Measurements from ENCODE around the gene KCTD16. TPM values are rescaled to one million over a fixed set of nuclear protein-coding genes. Genes with fewer than 3 reads are reported as not detected.

The KCTD16 gene
- total RNA-seq, 1 experiment from 2014 or later, result 0.64 TPM

DNA sequence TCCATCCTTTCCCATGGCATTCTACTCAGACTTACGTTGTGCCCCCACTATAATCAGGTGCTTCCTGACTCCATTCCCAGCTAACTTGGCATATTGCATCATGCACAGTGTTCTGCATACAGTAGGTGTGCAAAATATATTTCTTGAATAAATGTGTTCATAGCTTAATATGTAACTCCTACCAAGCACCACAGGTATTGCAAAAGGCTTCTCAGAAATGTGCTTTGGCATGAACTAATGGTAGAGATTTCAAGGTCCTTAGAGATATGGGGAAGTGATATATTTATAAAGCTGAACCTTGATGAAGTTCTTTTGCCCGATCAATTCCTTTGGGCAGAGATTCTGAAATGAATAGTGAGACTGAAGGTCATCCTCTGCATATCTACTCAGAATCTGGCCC is 220.4 kb downstream of the KCTD16 start (continued):
- TF ChIP-seq, protein P1, sequence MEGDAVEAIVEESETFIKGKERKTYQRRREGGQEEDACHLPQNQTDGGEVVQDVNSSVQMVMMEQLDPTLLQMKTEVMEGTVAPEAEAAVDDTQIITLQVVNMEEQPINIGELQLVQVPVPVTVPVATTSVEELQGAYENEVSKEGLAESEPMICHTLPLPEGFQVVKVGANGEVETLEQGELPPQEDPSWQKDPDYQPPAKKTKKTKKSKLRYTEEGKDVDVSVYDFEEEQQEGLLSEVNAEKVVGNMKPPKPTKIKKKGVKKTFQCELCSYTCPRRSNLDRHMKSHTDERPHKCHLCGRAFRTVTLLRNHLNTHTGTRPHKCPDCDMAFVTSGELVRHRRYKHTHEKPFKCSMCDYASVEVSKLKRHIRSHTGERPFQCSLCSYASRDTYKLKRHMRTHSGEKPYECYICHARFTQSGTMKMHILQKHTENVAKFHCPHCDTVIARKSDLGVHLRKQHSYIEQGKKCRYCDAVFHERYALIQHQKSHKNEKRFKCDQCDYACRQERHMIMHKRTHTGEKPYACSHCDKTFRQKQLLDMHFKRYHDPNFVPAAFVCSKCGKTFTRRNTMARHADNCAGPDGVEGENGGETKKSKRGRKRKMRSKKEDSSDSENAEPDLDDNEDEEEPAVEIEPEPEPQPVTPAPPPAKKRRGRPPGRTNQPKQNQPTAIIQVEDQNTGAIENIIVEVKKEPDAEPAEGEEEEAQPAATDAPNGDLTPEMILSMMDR (IDR thresholded peaks at IDR 0.05 in 2 of 3, conservative IDR thresholded peaks at IDR 0.05 in 1 of 3; ENCODE audit: borderline replicate concordance in 1 of 3, insufficient read depth in 1 of 3, low read depth in 2 of 3, low read length in 2 of 3), result no peak
- TF ChIP-seq POLR2AphosphoS5 (IDR thresholded peaks at IDR 0.05; ENCODE audit: low read depth, low read length), result no peak
- TF ChIP-seq, protein P2, sequence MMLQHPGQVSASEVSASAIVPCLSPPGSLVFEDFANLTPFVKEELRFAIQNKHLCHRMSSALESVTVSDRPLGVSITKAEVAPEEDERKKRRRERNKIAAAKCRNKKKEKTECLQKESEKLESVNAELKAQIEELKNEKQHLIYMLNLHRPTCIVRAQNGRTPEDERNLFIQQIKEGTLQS (IDR thresholded peaks at IDR 0.05), result no peak
- TF ChIP-seq ZFX (IDR thresholded peaks at IDR 0.05), result no peak

DNA sequence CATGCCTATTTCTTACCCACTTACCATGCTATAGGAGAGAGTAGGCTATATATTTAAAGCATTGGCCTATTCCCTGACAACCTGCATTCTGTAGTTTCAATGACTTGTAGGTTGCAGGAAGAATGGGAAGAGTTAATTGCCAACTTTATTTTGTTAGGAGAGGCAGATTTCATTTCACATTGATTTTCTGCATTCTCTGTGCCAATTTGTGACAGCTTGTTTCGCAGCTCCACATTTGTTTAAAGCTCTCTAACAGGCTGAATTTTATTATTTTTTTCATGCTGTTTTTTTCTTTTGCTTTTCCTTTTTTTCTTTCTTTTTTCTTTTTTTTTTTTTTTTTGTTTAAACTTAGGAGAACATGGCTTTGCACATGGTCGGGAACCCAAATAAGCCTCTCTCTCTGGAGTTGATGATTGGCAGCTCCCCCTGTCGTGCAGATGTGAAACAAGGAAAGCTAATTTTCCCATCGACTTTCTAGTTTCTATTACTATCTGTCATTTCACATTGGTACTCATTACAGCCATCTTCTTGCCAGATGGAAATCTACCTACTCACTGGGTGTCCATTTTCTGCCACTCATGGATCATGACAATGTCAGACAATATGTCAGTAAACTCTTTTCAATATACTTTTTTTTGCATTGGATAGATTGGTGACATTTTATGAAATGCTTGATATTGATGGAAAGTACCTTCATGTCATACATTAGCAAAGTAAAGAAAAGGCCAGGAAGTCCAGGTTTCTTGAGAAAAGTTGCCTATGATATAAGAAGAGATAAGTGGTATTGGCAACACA is 223.2 kb downstream of the KCTD16 start:
- Histone ChIP-seq H3K4me3 (replicated peaks in 1 of 2; ENCODE audit: low read depth in 1 of 2, low read length in 2 of 2) (no peak overlapping the region), H3K27me3 (ENCODE audit: insufficient read depth, low read length) (0 out of 2 replicates have a peak, but pooled peaks cover 4% of the 10 kb centered on the region), H3K4me1 (ENCODE audit: control insufficient read depth in 1 of 2, insufficient read depth in 2 of 2, low read length in 2 of 2) (no peaks in the 10 kb centered on the region), H3K79me2 (ENCODE audit: insufficient read depth, low read length) (no peaks in the 10 kb centered on the region), H3K4me2 (ENCODE audit: low read length) (no peak overlapping the region), H3K36me3 (ENCODE audit: control insufficient read depth in 1 of 2, insufficient read depth in 2 of 2, low read length in 2 of 2) (no peaks in the 10 kb centered on the region), H3K9me3 (ENCODE audit: control insufficient read depth in 1 of 2, insufficient read depth in 1 of 2, low read depth in 1 of 2, low read length in 2 of 2) (no peaks in the 10 kb centered on the region), H4K20me1 (ENCODE audit: insufficient read depth) (no peaks in the 10 kb centered on the region), H3K9ac (ENCODE audit: low read length) (no peak overlapping the region), H2AFZ (ENCODE audit: low read depth, low read length, poor library complexity, severe bottlenecking) (no peak overlapping the region), H3K9me2 (ENCODE audit: insufficient read depth) (no peaks in the 10 kb centered on the region), H3K27ac (ENCODE audit: low read depth, low read length) (no peak overlapping the region)
- intact Hi-C loops (cut with micrococcal nuclease), result loop anchor here (5.0 kb wide), 1 partner anchor 192 kb away; no protein-coding TSS in a partner anchor
- ATAC-seq, result 0 out of 2 replicates have a peak, but pooled peaks have one; percentile 36
- POLR2A ChIA-PET, result no interaction called here
- TF ChIP-seq, protein P1 (IDR thresholded peaks at IDR 0.05 in 2 of 3, conservative IDR thresholded peaks at IDR 0.05 in 1 of 3; ENCODE audit: borderline replicate concordance in 1 of 3, insufficient read depth in 1 of 3, low read depth in 2 of 3, low read length in 2 of 3), result 0 out of 6 replicates have a peak, but pooled peaks of 1 of the 3 experiments have one; percentile 10
- TF ChIP-seq, protein P2 (IDR thresholded peaks at IDR 0.05), result no peak
- no TSS peak for BruUV-seq (replicated peaks)
- RAD21 ChIA-PET (ENCODE audit: low non-redundant PET in 1 of 2, low total read pairs in 2 of 2, uncharacterized antibody in 2 of 2, unreplicated experiment in 2 of 2), result no interaction called here
- CTCF ChIA-PET, result no interaction called here
- no peak for DNase-seq (ENCODE audit: low read depth, low spot score)

Measured in HCT116 (cell line).